ENCODE data around the gene P2RY2. TPM values are rescaled to one million over a fixed set of nuclear protein-coding genes. Genes with fewer than 3 reads are reported as not detected.

P2RY2 gene
- total RNA-seq, 2 donors from 2014 or later = 12.0 to 16.5 TPM

DNA sequence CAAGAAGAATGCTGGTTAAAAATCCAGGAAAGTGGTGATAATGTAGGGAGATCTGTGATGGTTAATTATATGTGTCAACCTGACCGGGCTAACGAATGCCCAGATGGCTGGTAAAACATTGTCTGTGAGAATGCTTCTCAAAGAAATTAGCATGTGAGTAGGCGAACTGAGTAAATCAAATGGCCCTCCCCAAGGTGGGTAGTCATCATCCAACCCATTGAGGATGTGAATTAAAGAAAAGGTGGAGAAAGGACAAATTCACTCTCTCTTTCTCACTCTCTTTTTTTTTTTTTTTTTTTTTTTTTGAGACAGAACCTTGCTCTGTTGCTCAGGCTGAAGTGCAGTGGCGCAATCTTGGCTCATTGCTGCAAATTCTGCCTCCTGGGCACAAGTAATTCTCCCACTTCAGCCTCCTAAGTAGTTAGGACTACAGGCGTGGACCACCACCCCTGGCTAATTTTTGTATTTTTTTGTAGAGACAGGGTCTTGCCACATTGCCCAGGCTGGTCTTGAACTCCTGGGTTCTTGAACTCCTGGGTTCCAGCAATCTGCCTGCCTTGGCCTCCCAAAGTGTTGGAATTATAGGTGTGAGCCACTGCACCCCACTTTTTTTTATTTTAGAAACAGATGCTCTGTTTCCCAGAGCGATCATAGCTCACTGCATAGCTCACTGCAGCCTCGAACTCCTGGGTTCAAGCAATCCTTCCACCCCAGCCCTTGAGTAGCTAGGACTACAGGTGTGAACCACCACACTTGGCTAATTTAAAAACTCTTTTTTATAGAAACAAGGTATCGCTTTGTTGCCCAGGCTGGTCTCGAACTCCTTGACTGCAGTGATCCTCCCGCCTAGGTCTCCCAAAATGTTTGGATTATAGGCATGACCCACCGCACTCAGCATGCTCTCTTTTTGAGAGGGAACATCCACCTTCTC, 32.0 kb downstream of the P2RY2 start:
- intact Hi-C loops (cut with DNase I) = loop anchor here in 1 of 2 donors (10.0 kb wide), 1 partner anchor 65 kb away; no protein-coding TSS in a partner anchor
- peak; percentile 10 for DNase-seq
- ATAC-seq = no peak

- peak in 1 of 2 donors; percentile 25 for ATAC-seq
- peak; percentile 21 for DNase-seq
- intact Hi-C loops (cut with DNase I) = no loop called here
These were observed 34.6 kb downstream of the P2RY2 start for GRCh38 chr11:73252577-73253191.

- intact Hi-C loops (cut with DNase I) = no loop called here
- DNase-seq (peak; percentile 76), ATAC-seq (peak; percentile 78 to 82)
These were observed 39.4 kb downstream of the P2RY2 start for GRCh38 chr11:73257342-73258103.

GRCh38 chr11:73258104-73259035, 40.3 kb downstream of the P2RY2 start:
- ATAC-seq (peak in 1 of 2 donors; percentile 11), DNase-seq (no peak)

DNA sequence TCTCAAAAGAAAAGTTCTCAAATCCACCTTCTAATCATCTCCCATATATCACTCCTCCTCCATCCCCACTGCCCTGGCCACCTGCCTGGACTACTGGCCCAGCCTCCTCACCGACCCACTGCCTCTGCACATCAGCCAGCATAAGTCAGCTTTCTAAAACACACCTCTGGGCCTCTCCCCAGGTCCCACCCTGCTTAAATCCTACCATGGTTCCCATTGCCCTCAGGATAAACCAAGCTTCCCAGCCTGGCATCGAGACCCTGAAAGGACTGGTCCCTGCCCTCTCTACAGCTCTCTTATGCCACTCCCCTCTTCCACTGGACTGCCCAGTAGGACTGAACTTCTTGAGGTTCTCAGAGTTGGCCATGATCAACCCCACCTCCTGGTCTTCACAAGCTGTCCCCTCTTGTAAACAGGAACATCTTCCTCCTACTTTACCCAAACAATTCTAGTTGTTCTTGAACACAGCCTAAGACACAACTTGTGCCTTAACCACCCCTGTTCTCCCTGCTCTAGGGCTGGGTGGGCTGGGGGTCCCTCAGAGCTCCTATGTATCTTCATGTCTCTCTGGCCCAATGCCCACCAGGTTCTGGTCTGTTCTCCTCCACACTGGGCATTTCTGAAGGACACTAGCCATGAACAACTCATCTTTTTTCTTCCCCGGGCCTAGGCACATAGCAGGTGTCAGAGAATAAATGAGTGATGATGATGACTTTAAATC, 41.5 kb downstream of the P2RY2 start:
- ATAC-seq (no peak), DNase-seq (no peak)
- intact Hi-C loops (cut with DNase I) = no loop called here

More at GRCh38 chr11:73258104-73259035, 40.3 kb downstream of the P2RY2 start:
- intact Hi-C loops (cut with DNase I) = no loop called here

GRCh38 chr11:73260127-73260457, 42.0 kb downstream of the P2RY2 start:
- no peak for DNase-seq
- intact Hi-C loops (cut with DNase I) = no loop called here
- no peak for ATAC-seq

- intact Hi-C loops (cut with DNase I) = no loop called here
- DNase-seq (no peak), ATAC-seq (no peak)
These were observed 44.9 kb downstream of the P2RY2 start for GRCh38 chr11:73262851-73263495.

DNA sequence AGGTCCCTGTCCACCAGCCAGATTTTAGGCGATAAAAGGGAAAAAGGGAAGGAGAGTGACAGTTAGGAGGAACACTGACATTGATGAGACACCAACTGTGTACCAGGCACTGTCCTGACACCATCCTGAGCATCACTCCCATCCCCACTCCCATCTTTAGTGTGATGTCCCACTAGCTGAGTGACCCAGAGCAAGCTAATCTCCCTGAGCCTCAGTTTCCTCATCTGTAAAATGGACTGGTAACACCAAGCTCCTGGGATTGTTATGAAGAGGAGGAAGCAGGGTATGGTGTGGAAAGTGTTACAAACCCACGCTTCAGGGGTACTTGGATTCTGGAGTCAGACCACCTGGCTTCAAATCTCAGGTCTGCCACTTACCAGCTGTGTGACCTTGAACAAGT, 45.6 kb downstream of the P2RY2 start:
- ATAC-seq (no peak), DNase-seq (no peak)
- intact Hi-C loops (cut with DNase I) = no loop called here

DNA sequence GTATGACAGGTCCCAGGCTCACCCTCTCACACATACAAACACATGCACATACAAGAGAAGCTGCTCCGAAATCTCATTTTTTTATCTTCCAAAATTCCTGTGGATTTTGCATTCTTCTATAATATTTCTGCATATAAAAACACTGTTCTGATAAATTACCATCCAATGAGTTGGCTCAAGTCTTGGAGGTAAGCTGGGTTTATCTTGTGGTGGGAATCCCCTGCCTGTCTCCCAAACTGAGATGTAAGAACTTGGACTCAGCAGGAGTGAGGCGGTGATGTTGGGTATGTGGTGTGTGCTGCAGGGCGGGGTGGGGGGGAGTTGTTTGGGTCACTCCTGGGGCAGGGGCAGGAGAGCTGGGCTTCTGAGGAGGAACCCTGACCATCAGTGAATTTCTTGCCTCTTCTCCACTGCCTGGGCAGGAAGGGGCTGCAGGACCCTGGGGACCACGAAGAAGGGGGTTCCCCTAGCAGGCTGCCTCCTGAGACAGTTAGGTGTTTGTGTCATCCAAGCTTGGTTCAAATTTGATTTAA, 47.3 kb downstream of the P2RY2 start:
- DNase-seq (no peak), ATAC-seq (no peak)
- intact Hi-C loops (cut with DNase I) = no loop called here

DNA sequence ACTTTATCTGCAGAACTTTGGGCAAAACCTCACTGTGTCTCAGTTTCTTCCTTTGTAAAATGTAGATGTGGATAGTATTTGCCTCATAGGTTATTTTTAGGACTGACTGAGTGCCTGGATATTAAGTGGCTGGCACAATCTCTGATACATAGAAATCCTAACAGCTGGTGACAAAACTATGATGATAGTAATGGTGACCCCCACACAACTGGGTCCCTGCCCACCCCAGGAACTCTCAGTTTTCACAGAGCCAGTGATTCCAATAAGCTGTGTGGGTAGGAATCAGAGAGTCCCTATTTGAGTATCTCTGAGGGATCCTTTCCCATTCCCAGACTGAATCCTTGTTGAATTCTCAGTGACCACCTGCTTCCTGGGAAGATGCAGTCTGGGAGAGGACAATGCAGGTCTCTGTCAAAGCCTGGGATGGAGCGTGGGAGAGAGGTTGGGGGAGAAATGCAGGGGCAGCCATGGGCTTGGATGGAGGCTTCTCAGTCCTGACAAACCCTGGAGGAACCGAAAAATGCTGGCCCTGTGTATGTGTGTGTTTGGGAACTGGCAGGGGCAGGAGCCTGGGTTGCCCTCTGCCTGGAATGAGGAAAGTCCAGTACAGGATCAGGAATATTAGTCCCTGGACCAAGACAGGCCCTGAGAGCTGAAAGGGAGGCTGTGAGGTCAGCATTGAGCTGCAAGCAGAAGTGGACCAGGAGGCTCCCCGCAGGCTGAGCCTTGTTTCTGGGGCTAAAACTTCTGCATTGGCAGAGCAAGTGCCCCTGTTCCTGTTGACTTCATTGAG, 48.0 kb downstream of the P2RY2 start:
- DNase-seq (no peak), ATAC-seq (peak; percentile 37 to 45)
- intact Hi-C loops (cut with DNase I) = no loop called here

GRCh38 chr11:73266646-73267020, 48.6 kb downstream of the P2RY2 start:
- ATAC-seq = peak in 1 of 2 donors; percentile 17
- DNase-seq = no peak
- intact Hi-C loops (cut with DNase I) = no loop called here

DNA sequence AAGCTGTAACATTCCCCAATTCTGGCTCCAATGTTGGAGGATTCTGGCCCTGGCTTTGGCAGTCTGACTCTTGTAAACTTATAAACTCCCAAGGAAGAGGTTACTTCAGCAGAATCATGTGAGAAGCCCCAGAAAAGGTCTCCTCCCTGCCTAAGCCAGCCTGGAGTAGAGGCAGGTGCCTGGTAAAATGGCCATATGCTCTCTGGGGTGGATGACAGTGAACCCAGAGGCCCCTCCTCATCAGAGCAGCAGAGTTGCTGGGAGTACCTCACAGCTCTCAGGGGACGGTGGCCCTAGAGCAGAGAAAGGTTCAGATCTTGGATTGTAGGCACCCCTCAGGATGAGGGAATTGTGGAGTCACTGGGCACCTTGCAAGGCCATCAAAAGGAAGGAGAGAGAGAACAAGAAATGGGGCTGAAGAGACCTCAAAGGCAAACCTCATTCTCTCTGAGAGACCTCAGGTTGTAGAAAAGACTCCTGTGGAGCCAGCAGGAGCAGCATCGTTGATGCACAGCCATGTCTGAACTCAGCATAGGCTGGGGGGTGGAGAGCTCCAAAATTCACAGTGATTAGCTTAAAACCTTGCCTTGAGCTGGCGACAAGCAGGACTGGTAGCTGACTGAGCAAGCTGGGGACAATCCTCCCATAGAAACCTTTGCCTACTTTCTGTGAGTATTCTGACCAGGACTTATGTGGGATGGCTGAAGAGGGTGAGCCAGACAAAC, 49.2 kb downstream of the P2RY2 start:
- DNase-seq = no peak
- ATAC-seq = no peak
- intact Hi-C loops (cut with DNase I) = no loop called here

DNA sequence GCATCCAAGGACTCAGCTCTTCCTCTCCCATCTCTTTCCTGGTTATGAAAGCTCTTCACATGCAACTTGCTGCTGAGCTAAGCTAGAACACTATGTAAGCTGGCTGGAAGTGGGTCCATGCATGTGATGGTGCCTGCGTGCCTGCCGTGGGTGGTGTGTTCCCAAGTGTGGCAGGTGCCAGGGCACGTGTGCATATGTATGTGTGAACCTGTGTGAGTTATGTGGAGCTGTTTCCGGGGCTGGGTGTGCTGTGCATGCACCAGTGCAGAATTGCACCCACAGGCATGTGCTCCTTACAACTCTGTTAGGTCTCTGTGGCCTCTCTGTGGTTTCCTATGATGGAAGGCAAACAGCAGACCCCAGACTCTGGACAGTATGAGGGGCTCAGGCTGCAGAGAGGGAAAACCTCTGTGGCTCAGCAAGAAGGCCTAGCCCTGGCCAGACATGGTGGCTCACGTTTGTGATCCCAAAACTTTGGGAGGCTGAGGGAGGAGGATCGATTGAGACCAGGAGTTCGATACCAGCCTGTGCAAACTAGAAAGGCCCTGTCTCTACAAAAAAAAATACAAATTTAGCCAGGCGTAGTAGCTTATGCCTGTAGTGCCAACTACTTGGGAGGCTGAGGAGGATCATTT, 49.9 kb downstream of the P2RY2 start:
- ATAC-seq = no peak
- DNase-seq = no peak
- intact Hi-C loops (cut with DNase I) = no loop called here

DNA sequence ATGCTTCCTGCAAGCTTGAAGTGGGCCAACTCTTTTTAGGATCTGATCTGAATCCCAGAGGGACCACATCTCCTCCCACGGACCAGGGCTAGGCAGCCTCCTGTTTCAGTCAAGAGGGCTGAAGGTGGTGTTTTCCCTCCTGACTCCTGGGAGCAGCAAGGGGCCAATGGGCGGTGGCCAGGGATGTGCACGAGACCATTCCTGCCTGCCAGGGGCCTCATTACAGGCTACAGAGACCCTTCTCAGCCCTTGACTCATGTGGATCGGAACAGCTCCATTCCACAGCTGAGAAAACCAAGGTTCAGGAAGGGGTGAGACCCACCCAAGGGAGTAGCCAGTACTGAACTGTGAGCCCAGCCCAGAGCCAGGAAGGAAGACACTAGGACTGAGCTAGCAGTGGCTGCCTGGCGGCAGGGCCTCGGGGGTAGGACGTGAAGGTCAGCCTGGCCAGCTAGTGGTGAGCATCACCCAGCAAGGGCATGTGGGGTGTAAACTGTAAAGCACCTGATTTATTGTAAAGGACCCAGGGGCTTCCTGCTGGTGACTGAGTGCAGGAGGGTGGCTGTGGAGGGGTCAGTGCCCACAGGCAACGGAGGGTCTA, 50.7 kb downstream of the P2RY2 start:
- ATAC-seq (no peak), DNase-seq (no peak)
- intact Hi-C loops (cut with DNase I) = no loop called here

DNA sequence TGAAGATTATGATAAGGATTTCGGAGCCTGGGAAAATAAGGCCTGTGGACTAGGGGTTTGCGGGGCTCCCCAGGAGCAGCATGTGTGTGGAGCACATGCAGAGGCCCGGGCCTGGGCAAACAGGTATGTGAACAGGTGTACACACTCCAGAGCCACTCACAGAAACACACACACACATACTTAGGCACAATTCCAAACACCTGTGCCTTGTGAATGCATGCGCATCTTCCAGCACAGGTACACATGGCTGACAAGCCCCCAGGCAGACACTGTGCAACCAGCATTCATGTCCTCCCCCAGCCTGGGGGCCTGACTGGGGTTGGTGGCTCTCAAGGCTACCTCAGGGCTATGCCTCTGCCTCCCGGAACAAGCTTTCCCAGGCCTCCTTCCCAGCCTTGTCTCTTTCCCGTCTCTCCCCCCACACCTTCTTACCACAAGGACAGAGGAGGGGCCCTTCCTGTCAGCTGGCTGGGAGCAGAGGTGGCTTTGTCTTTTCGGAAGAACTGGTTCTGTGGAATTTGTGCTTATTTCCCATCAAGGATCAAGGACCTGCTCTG, 51.5 kb downstream of the P2RY2 start:
- no peak for DNase-seq
- no peak for ATAC-seq
- intact Hi-C loops (cut with DNase I) = no loop called here

Data from left cardiac atrium (tissue), 4 donors.